ENCODE results near the gene PRSS16.

The PRSS16 gene

GRCh38 chr6:27283279-27283678, 35.8 kb downstream of the PRSS16 start:
- DNase-seq (ENCODE audit: low read depth): no peak

GRCh38 chr6:27286141-27286540, 38.6 kb downstream of the PRSS16 start:
- no peak for DNase-seq (ENCODE audit: low read depth)

- DNase-seq (ENCODE audit: low read depth): no peak
These were observed 40.2 kb downstream of the PRSS16 start for GRCh38 chr6:27287751-27288135.

- no peak for DNase-seq (ENCODE audit: low read depth)
These were observed 40.9 kb downstream of the PRSS16 start for GRCh38 chr6:27288136-27289044.

GRCh38 chr6:27290065-27290849, 42.8 kb downstream of the PRSS16 start:
- no peak for DNase-seq (ENCODE audit: low read depth)

- DNase-seq (ENCODE audit: low read depth): no peak
These were observed 43.3 kb downstream of the PRSS16 start for GRCh38 chr6:27290850-27291208.

GRCh38 chr6:27293436-27294098, 46.1 kb downstream of the PRSS16 start:
- no peak for DNase-seq (ENCODE audit: low read depth)

- DNase-seq (ENCODE audit: low read depth): no peak
These were observed 46.9 kb downstream of the PRSS16 start for GRCh38 chr6:27294409-27294808.

- no peak for DNase-seq (ENCODE audit: low read depth)
These were observed 48.0 kb downstream of the PRSS16 start for GRCh38 chr6:27295301-27296079.

GRCh38 chr6:27296106-27296783, 48.7 kb downstream of the PRSS16 start:
- no peak for DNase-seq (ENCODE audit: low read depth)

GRCh38 chr6:27297484-27297856, 50.0 kb downstream of the PRSS16 start:
- no peak for DNase-seq (ENCODE audit: low read depth)

GRCh38 chr6:27297857-27298730, 50.6 kb downstream of the PRSS16 start:
- no peak for DNase-seq (ENCODE audit: low read depth)

GRCh38 chr6:27303613-27304272, 56.2 kb downstream of the PRSS16 start:
- no peak for DNase-seq (ENCODE audit: low read depth)
